NOMO-1 treated with dmso at 0.1 percent for 144 hours (cell line): Measurements from ENCODE around the gene HMGN3.
"Not testable (repeated sequence)": the region's sequence is repeated elsewhere in the genome, so short reads cannot be mapped to it uniquely, and the experiment has no call there.

Experiments
- DNase-seq: peaks from one replicate; lab custom pipeline; 2025; ENCODE audit not compliant: unreplicated experiment; lab: John Stamatoyannopoulos, UW

The HMGN3 gene

GRCh38 chr6:79234150-79235022 lies at the start of gene HMGN3:
Gene HMGN3 (minus strand): TSS chr6:79234682.
- DNase-seq: peak; percentile 90

GRCh38 chr6:79280756-79281155 lies 46.3 kb upstream of the HMGN3 start:
- DNase-seq: no peak

- DNase-seq: no peak
Measured at GRCh38 chr6:79277109-79277508, 42.6 kb upstream of the HMGN3 start.

GRCh38 chr6:79269877-79270276 lies 35.4 kb upstream of the HMGN3 start:
- DNase-seq: no peak

GRCh38 chr6:79267128-79267527 lies 32.6 kb upstream of the HMGN3 start:
- DNase-seq: no peak

GRCh38 chr6:79266051-79266450 lies 31.6 kb upstream of the HMGN3 start:
- DNase-seq: no peak

- DNase-seq: no peak
Measured at GRCh38 chr6:79263359-79263758, 28.9 kb upstream of the HMGN3 start.

- DNase-seq: no peak
Measured at GRCh38 chr6:79261666-79262065, 27.2 kb upstream of the HMGN3 start.

- DNase-seq: no peak
Measured at GRCh38 chr6:79260772-79261171, 26.3 kb upstream of the HMGN3 start.

- no peak for DNase-seq
Measured at GRCh38 chr6:79257381-79258205, 23.1 kb upstream of the HMGN3 start.

GRCh38 chr6:79256770-79257169 lies 22.3 kb upstream of the HMGN3 start:
- DNase-seq: not testable (repeated sequence)

GRCh38 chr6:79255086-79255485 lies 20.6 kb upstream of the HMGN3 start:
- not testable (repeated sequence) for DNase-seq

GRCh38 chr6:79250559-79250958 lies 16.1 kb upstream of the HMGN3 start:
- DNase-seq: no peak

GRCh38 chr6:79250107-79250514 lies 15.6 kb upstream of the HMGN3 start:
- no peak for DNase-seq

GRCh38 chr6:79249136-79249535 lies 14.7 kb upstream of the HMGN3 start:
- DNase-seq: no peak

GRCh38 chr6:79246891-79247290 lies 12.4 kb upstream of the HMGN3 start:
- no peak for DNase-seq

- no peak for DNase-seq
Measured at GRCh38 chr6:79241228-79241627, 6.7 kb upstream of the HMGN3 start.

GRCh38 chr6:79240509-79240908 lies 6.0 kb upstream of the HMGN3 start:
- no peak for DNase-seq

- no peak for DNase-seq
Measured at GRCh38 chr6:79239536-79240168, 5.2 kb upstream of the HMGN3 start.

GRCh38 chr6:79238919-79239318 lies 4.4 kb upstream of the HMGN3 start:
- DNase-seq: no peak

- no peak for DNase-seq
Measured at GRCh38 chr6:79236711-79237110, 2.2 kb upstream of the HMGN3 start.
